ENCODE results near the gene PRAMEF5. TPM values are rescaled to one million over a fixed set of nuclear protein-coding genes. Genes with fewer than 3 reads are reported as not detected.
"Not testable (repeated sequence)": the region's sequence is repeated elsewhere in the genome, so short reads cannot be mapped to it uniquely, and the experiment has no call there.

PRAMEF5 gene
- not detected for polyA plus RNA-seq (2013, experiment 1 of 2)
- polyA plus RNA-seq (2013, experiment 2 of 2): not detected

- H3K4me1 ChIP-seq (ENCODE audit: control insufficient read depth in 2 of 2, insufficient read depth in 1 of 2, low read depth in 1 of 2, low read length in 2 of 2); H3K9ac ChIP-seq (ENCODE audit: low read depth, low read length, poor library complexity); DNase-seq (ENCODE audit: low spot score); H2BK12ac ChIP-seq (ENCODE audit: low read length); H3K4ac ChIP-seq (ENCODE audit: low read length); H3K23ac ChIP-seq (ENCODE audit: low read depth, low read length, poor library complexity); H4K8ac ChIP-seq (ENCODE audit: low read depth, low read length); H3K4me2 ChIP-seq (ENCODE audit: insufficient read depth, low read length, poor library complexity, severe bottlenecking); H3K79me1 ChIP-seq (ENCODE audit: low read depth, low read length); H2AFZ ChIP-seq (ENCODE audit: low read length); H3K36me3 ChIP-seq (replicated peaks in 1 of 2; ENCODE audit: control insufficient read depth in 2 of 2, insufficient read depth in 2 of 2, low read length in 2 of 2); H3K9me3 ChIP-seq (replicated peaks in 1 of 2; ENCODE audit: control insufficient read depth in 2 of 2, insufficient read depth in 1 of 2, low read depth in 1 of 2, low read length in 2 of 2); H2BK5ac ChIP-seq (ENCODE audit: low read length); H2BK15ac ChIP-seq (ENCODE audit: low read length); H3K27me3 ChIP-seq (ENCODE audit: control insufficient read depth in 3 of 3, insufficient read depth in 3 of 3, low read depth in 1 of 3, low read length in 3 of 3); H2AK5ac ChIP-seq (ENCODE audit: low read depth, low read length); H3K18ac ChIP-seq (ENCODE audit: low read length); H3K14ac ChIP-seq (ENCODE audit: low read length); H2BK120ac ChIP-seq (ENCODE audit: low read depth, low read length); H3K27ac ChIP-seq (replicated peaks; ENCODE audit: low read length); H4K91ac ChIP-seq (ENCODE audit: low read depth, low read length, poor library complexity); H3K4me3 ChIP-seq (ENCODE audit: low read length in 2 of 2): not testable (repeated sequence)
- WGBS, 2 donors (ENCODE audit: extremely low coverage in 2 of 2, insufficient read length in 2 of 2, insufficient replicate concordance in 1 of 2): no CpG with 5 or more reads among the region's 5 CpGs
Observed at GRCh38 chr1:13253898-13254297, at the start of gene PRAMEF5. Gene PRAMEF5, plus strand, starts transcription at chr1:13254198. Its CDS starts 5,071 bp downstream, at chr1:13259269.

- not testable (repeated sequence) for H3K23ac ChIP-seq (ENCODE audit: low read depth, low read length, poor library complexity); H2BK5ac ChIP-seq (ENCODE audit: low read length); H3K4me2 ChIP-seq (ENCODE audit: insufficient read depth, low read length, poor library complexity, severe bottlenecking); H3K27ac ChIP-seq (replicated peaks; ENCODE audit: low read length); H3K27me3 ChIP-seq (ENCODE audit: control insufficient read depth in 3 of 3, insufficient read depth in 3 of 3, low read depth in 1 of 3, low read length in 3 of 3); H2AFZ ChIP-seq (ENCODE audit: low read length); H3K9me3 ChIP-seq (replicated peaks in 1 of 2; ENCODE audit: control insufficient read depth in 2 of 2, insufficient read depth in 1 of 2, low read depth in 1 of 2, low read length in 2 of 2); H2BK12ac ChIP-seq (ENCODE audit: low read length); H3K79me1 ChIP-seq (ENCODE audit: low read depth, low read length); H3K4ac ChIP-seq (ENCODE audit: low read length); H2BK120ac ChIP-seq (ENCODE audit: low read depth, low read length); H3K4me3 ChIP-seq (ENCODE audit: low read length in 2 of 2); DNase-seq (ENCODE audit: low spot score); H4K91ac ChIP-seq (ENCODE audit: low read depth, low read length, poor library complexity); H3K36me3 ChIP-seq (replicated peaks in 1 of 2; ENCODE audit: control insufficient read depth in 2 of 2, insufficient read depth in 2 of 2, low read length in 2 of 2); H3K4me1 ChIP-seq (ENCODE audit: control insufficient read depth in 2 of 2, insufficient read depth in 1 of 2, low read depth in 1 of 2, low read length in 2 of 2); H2BK15ac ChIP-seq (ENCODE audit: low read length); H2AK5ac ChIP-seq (ENCODE audit: low read depth, low read length); H4K8ac ChIP-seq (ENCODE audit: low read depth, low read length); H3K9ac ChIP-seq (ENCODE audit: low read depth, low read length, poor library complexity); H3K14ac ChIP-seq (ENCODE audit: low read length); H3K18ac ChIP-seq (ENCODE audit: low read length)
- no CpG with 5 or more reads among the region's 9 CpGs for WGBS, 2 donors (ENCODE audit: extremely low coverage in 2 of 2, insufficient read length in 2 of 2, insufficient replicate concordance in 1 of 2)
Observed at GRCh38 chr1:13208712-13209111, 45.3 kb upstream of the PRAMEF5 start.

GRCh38 chr1:13216619-13217018 is 37.4 kb upstream of the PRAMEF5 start:
- H2AK5ac ChIP-seq (ENCODE audit: low read depth, low read length); H3K18ac ChIP-seq (ENCODE audit: low read length); H3K79me1 ChIP-seq (ENCODE audit: low read depth, low read length); H3K14ac ChIP-seq (ENCODE audit: low read length); H4K91ac ChIP-seq (ENCODE audit: low read depth, low read length, poor library complexity); H3K27ac ChIP-seq (replicated peaks; ENCODE audit: low read length); H3K4me1 ChIP-seq (ENCODE audit: control insufficient read depth in 2 of 2, insufficient read depth in 1 of 2, low read depth in 1 of 2, low read length in 2 of 2); H3K9me3 ChIP-seq (replicated peaks in 1 of 2; ENCODE audit: control insufficient read depth in 2 of 2, insufficient read depth in 1 of 2, low read depth in 1 of 2, low read length in 2 of 2); H2BK12ac ChIP-seq (ENCODE audit: low read length); H2BK15ac ChIP-seq (ENCODE audit: low read length); H3K4me3 ChIP-seq (ENCODE audit: low read length in 2 of 2); H3K9ac ChIP-seq (ENCODE audit: low read depth, low read length, poor library complexity); H3K36me3 ChIP-seq (replicated peaks in 1 of 2; ENCODE audit: control insufficient read depth in 2 of 2, insufficient read depth in 2 of 2, low read length in 2 of 2); H2AFZ ChIP-seq (ENCODE audit: low read length); DNase-seq (ENCODE audit: low spot score); H3K4ac ChIP-seq (ENCODE audit: low read length); H4K8ac ChIP-seq (ENCODE audit: low read depth, low read length); H3K4me2 ChIP-seq (ENCODE audit: insufficient read depth, low read length, poor library complexity, severe bottlenecking); H3K23ac ChIP-seq (ENCODE audit: low read depth, low read length, poor library complexity); H2BK5ac ChIP-seq (ENCODE audit: low read length); H2BK120ac ChIP-seq (ENCODE audit: low read depth, low read length); H3K27me3 ChIP-seq (ENCODE audit: control insufficient read depth in 3 of 3, insufficient read depth in 3 of 3, low read depth in 1 of 3, low read length in 3 of 3): not testable (repeated sequence)
- no CpG with 5 or more reads among the region's 7 CpGs for WGBS, 2 donors (ENCODE audit: extremely low coverage in 2 of 2, insufficient read length in 2 of 2, insufficient replicate concordance in 1 of 2)

GRCh38 chr1:13219203-13219602 is 34.8 kb upstream of the PRAMEF5 start:
- not testable (repeated sequence) for H3K4me3 ChIP-seq (ENCODE audit: low read length in 2 of 2); H3K79me1 ChIP-seq (ENCODE audit: low read depth, low read length); H4K91ac ChIP-seq (ENCODE audit: low read depth, low read length, poor library complexity); H2BK15ac ChIP-seq (ENCODE audit: low read length); H3K27ac ChIP-seq (replicated peaks; ENCODE audit: low read length); DNase-seq (ENCODE audit: low spot score); H3K36me3 ChIP-seq (replicated peaks in 1 of 2; ENCODE audit: control insufficient read depth in 2 of 2, insufficient read depth in 2 of 2, low read length in 2 of 2); H2AFZ ChIP-seq (ENCODE audit: low read length); H2BK120ac ChIP-seq (ENCODE audit: low read depth, low read length); H3K27me3 ChIP-seq (ENCODE audit: control insufficient read depth in 3 of 3, insufficient read depth in 3 of 3, low read depth in 1 of 3, low read length in 3 of 3); H2AK5ac ChIP-seq (ENCODE audit: low read depth, low read length); H2BK12ac ChIP-seq (ENCODE audit: low read length); H3K14ac ChIP-seq (ENCODE audit: low read length); H3K18ac ChIP-seq (ENCODE audit: low read length); H3K9ac ChIP-seq (ENCODE audit: low read depth, low read length, poor library complexity); H3K4me1 ChIP-seq (ENCODE audit: control insufficient read depth in 2 of 2, insufficient read depth in 1 of 2, low read depth in 1 of 2, low read length in 2 of 2); H4K8ac ChIP-seq (ENCODE audit: low read depth, low read length); H2BK5ac ChIP-seq (ENCODE audit: low read length); H3K4me2 ChIP-seq (ENCODE audit: insufficient read depth, low read length, poor library complexity, severe bottlenecking); H3K23ac ChIP-seq (ENCODE audit: low read depth, low read length, poor library complexity); H3K9me3 ChIP-seq (replicated peaks in 1 of 2; ENCODE audit: control insufficient read depth in 2 of 2, insufficient read depth in 1 of 2, low read depth in 1 of 2, low read length in 2 of 2); H3K4ac ChIP-seq (ENCODE audit: low read length)
- WGBS, 2 donors (ENCODE audit: extremely low coverage in 2 of 2, insufficient read length in 2 of 2, insufficient replicate concordance in 1 of 2): no CpG with 5 or more reads among the region's 3 CpGs

Measured in neuronal stem cell (in vitro differentiated cells).